Spleen (tissue), 7 donors: Measurements from ENCODE around the gene EPHB1.

Source experiments
- POLR2A ChIP-seq, 3 donors: fragments of 450-650 bp; IDR thresholded peaks; one replicate each; pipeline ENCODE4 v1.5.1; 2017; ENCODE audit warnings: antibody characterized with exemption in 3 of 3, mild to moderate bottlenecking in 1 of 3
- POLR2AphosphoS5 ChIP-seq, 3 donors: sonication (generic); formaldehyde crosslinking; IDR thresholded peaks; one replicate each; pipeline ENCODE4 v1.5.1; 2017; ENCODE audit warnings: antibody characterized with exemption in 3 of 3
- TF ChIP-seq, protein P1 (sequence below), 11 experiments: fragments of 200-600 bp in 7 of 11; fragments of 450-650 bp in 4 of 11; sonication (generic) in 4 of 11; IDR thresholded peaks in 8 of 11; conservative IDR thresholded peaks in 3 of 11; 1 replicate in 7 of 11; 2 replicates in 4 of 11; pipeline versions ENCODE4 v1.4.0 to v1.8.0; 2016 to 2021; ENCODE audit warnings: antibody characterized with exemption in 11 of 11, inconsistent platforms in 4 of 11, mild to moderate bottlenecking in 1 of 11
- donor health status: DM: no; HTN: no; CAD: no; lungs with moderate emphysema.
- donor health status: DM: no; HTN: no; CAD: no.
- donor health status: DM: no; HTN: no; CAD: no.

DNA sequence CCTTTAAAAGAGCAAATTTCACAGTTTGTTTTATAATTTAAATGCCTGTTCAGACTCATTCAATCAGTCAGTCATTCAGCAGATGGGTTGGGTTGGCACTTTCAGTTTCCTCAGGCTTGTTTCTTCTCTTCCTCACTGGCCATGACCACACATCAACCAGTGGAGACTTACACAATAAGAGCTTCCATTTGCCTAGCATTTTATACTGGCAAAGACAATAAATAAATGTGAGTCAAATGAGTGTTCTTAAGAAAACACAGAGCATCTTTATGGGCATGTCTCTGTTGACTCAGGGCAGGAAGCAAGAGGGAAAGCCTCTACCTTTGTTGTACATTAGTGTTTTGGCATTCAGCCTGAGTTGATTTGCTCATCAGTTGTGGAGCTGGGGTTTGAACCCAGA is 122.6 kb downstream of the EPHB1 start:
- TF ChIP-seq, protein P1, sequence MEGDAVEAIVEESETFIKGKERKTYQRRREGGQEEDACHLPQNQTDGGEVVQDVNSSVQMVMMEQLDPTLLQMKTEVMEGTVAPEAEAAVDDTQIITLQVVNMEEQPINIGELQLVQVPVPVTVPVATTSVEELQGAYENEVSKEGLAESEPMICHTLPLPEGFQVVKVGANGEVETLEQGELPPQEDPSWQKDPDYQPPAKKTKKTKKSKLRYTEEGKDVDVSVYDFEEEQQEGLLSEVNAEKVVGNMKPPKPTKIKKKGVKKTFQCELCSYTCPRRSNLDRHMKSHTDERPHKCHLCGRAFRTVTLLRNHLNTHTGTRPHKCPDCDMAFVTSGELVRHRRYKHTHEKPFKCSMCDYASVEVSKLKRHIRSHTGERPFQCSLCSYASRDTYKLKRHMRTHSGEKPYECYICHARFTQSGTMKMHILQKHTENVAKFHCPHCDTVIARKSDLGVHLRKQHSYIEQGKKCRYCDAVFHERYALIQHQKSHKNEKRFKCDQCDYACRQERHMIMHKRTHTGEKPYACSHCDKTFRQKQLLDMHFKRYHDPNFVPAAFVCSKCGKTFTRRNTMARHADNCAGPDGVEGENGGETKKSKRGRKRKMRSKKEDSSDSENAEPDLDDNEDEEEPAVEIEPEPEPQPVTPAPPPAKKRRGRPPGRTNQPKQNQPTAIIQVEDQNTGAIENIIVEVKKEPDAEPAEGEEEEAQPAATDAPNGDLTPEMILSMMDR (IDR thresholded peaks at IDR 0.05 in 8 of 11, conservative IDR thresholded peaks at IDR 0.05 in 3 of 11): no peak
- no peak for TF ChIP-seq POLR2AphosphoS5 (IDR thresholded peaks at IDR 0.05)
- no peak for TF ChIP-seq POLR2A (IDR thresholded peaks at IDR 0.05)
